ENCODE results near the gene CMAS. TPM values are rescaled to one million over a fixed set of nuclear protein-coding genes. Genes with fewer than 3 reads are reported as not detected.

CMAS gene
- total and polyA plus RNA-seq, 12 donors: 18.1 to 41.2 (median 35.1) TPM

GRCh38 chr12:22008196-22008595 is 37.8 kb upstream of the CMAS start:
- 96 to 97% methylated on average over 7 of the region's 7 CpGs for WGBS, 2 donors
- DNase-seq: no peak
- intact Hi-C loops (cut with DNase I): no loop called here

GRCh38 chr12:22014041-22014782 is 31.8 kb upstream of the CMAS start:
- Histone ChIP-seq H3K27me3 (no peaks in the 10 kb centered on the region), H3K27ac (peak overlapping the region in 7 of 10 donors; percentile 6 to 71 (median 59)), H3K9me3 (no peaks in the 10 kb centered on the region), H3K36me3 (no peaks in the 10 kb centered on the region), H3K4me1 (peaks cover 0 to 12% (median 0%) of the 10 kb centered on the region in 9 donors), H3K4me3 (no peak overlapping the region)
- DNase-seq: peak; percentile 26 to 38
- TF ChIP-seq CTCF (IDR thresholded peaks at IDR 0.05): no peak
- peak in 7 of 8 donors; percentile 69 to 95 (median 75) for ATAC-seq
- 50 to 60% methylated on average over 7 of the region's 7 CpGs for WGBS, 2 donors
- intact Hi-C loops (cut with DNase I): loop anchor here in 1 of 10 donors (10.0 kb wide), 1 partner anchor 319 kb away; no protein-coding TSS in a partner anchor

More at GRCh38 chr12:22008196-22008595, 37.8 kb upstream of the CMAS start:
- Histone ChIP-seq H3K4me3 (no peak overlapping the region), H3K27me3 (no peaks in the 10 kb centered on the region), H3K27ac (no peak overlapping the region), H3K36me3 (no peaks in the 10 kb centered on the region), H3K9me3 (no peaks in the 10 kb centered on the region), H3K4me1 (no peaks in the 10 kb centered on the region)
- no peak for TF ChIP-seq CTCF (IDR thresholded peaks at IDR 0.05)
- no peak for ATAC-seq

GRCh38 chr12:22014783-22015144 is 31.3 kb upstream of the CMAS start:
- Histone ChIP-seq H3K4me1 (peaks cover 0 to 12% (median 0%) of the 10 kb centered on the region in 9 donors), H3K4me3 (no peak overlapping the region), H3K27me3 (no peaks in the 10 kb centered on the region), H3K36me3 (no peaks in the 10 kb centered on the region), H3K9me3 (no peaks in the 10 kb centered on the region), H3K27ac (peak overlapping the region in 6 of 10 donors; percentile 15 to 71 (median 60))
- peak in 6 of 8 donors; percentile 14 to 58 (median 55) for ATAC-seq
- peak in 1 of 2 donors; percentile 17 for DNase-seq
- intact Hi-C loops (cut with DNase I): loop anchor here in 4 of 10 donors (5.0 to 10.0 kb wide), 2 partner anchors 317 to 320 kb away; no protein-coding TSS in a partner anchor
- no peak for TF ChIP-seq CTCF (IDR thresholded peaks at IDR 0.05)
- WGBS, 2 donors: 54 to 60% methylated on average over 7 of the region's 7 CpGs

GRCh38 chr12:22016982-22017381 is 29.0 kb upstream of the CMAS start:
- TF ChIP-seq CTCF (IDR thresholded peaks at IDR 0.05): no peak
- no peaks in the 10 kb centered on the region for H3K36me3 ChIP-seq
- DNase-seq: no peak
- H3K4me1 ChIP-seq: peaks cover 0 to 12% (median 0%) of the 10 kb centered on the region in 9 donors
- H3K9me3 ChIP-seq: no peaks in the 10 kb centered on the region
- no peak for ATAC-seq
- H3K27ac ChIP-seq: peak overlapping the region in 1 of 10 donors; percentile 15
- intact Hi-C loops (cut with DNase I): loop anchor here in 4 of 10 donors (5.0 to 10.0 kb wide), 2 partner anchors 320 to 322 kb away; no protein-coding TSS in a partner anchor
- no peak overlapping the region for H3K4me3 ChIP-seq
- H3K27me3 ChIP-seq: no peaks in the 10 kb centered on the region

All from heart right ventricle (tissue), 16 donors.